H1 (cell line): Measurements from ENCODE around the gene VAPB. TPM values are rescaled to one million over a fixed set of nuclear protein-coding genes. Genes with fewer than 3 reads are reported as not detected.

Experiments
- CTCF ChIA-PET: fragments of 300-600 bp; sonication (Branson Sonifier 250); formaldehyde crosslinking; loops from one replicate; lab custom pipeline; 2021; ENCODE audit not compliant: partially characterized antibody; lab: Charles Lee
- POLR2A ChIA-PET: fragments of 300-600 bp; sonication (Branson Sonifier 250); formaldehyde crosslinking; loops from one replicate; lab custom pipeline; 2021; ENCODE audit warnings: inconsistent platforms; ENCODE audit not compliant: partially characterized antibody; lab: Charles Lee
- DNase-seq, 2 experiments: peaks; one replicate each; pipeline versions ENCODE4 v3.0.0 to v3.0.0-alpha.2; 2010 to 2022; ENCODE audit warnings: low spot score in 2 of 2, low read depth in 1 of 2, mixed read lengths in 1 of 2
- FAIRE-seq: peaks from 2 replicates; lab custom pipeline; 2011; peaks lifted over from hg19 to GRCh38; lab: Jason Lieb, UNC
- H2AFZ ChIP-seq: 2 replicates; pipeline ENCODE4 v1.8.1; 2012; ENCODE audit warnings: low read length, inconsistent platforms
- H2AK5ac ChIP-seq: 2 replicates; pipeline ENCODE4 v1.6.1; 2013; ENCODE audit warnings: low read depth, low read length
- H2BK120ac ChIP-seq: replicated peaks from 2 replicates; pipeline ENCODE3; 2013; ENCODE audit warnings: low read depth, low read length, inconsistent platforms
- H2BK12ac ChIP-seq: 2 replicates; pipeline ENCODE4 v1.6.1; 2013; ENCODE audit warnings: low read depth, low read length
- H2BK15ac ChIP-seq: 2 replicates; pipeline ENCODE4 v1.6.1; 2013; ENCODE audit warnings: low read length
- H2BK20ac ChIP-seq: 2 replicates; pipeline ENCODE4 v1.6.1; 2013; ENCODE audit warnings: low read length
- H2BK5ac ChIP-seq: 2 replicates; pipeline ENCODE4 v1.6.1; 2013; ENCODE audit warnings: low read depth, low read length
- H3K14ac ChIP-seq: 2 replicates; pipeline ENCODE4 v1.6.1; 2013; ENCODE audit warnings: inconsistent platforms; ENCODE audit not compliant: insufficient read length
- H3K18ac ChIP-seq: 2 replicates; pipeline ENCODE4 v1.6.1; 2013; ENCODE audit warnings: low read length; ENCODE audit errors: extremely low read depth
- H3K23ac ChIP-seq: 2 replicates; pipeline ENCODE4 v1.6.1; 2013; ENCODE audit warnings: inconsistent platforms; ENCODE audit not compliant: insufficient read length
- H3K23me2 ChIP-seq: 2 replicates; pipeline ENCODE4 v1.6.1; 2013; ENCODE audit warnings: low read depth, low read length
- H3K27ac ChIP-seq: 2 replicates; pipeline ENCODE4 v1.6.1; 2011; ENCODE audit warnings: low read depth, low read length, inconsistent platforms
- H3K27me3 ChIP-seq, 4 experiments: replicated peaks in 1 of 4; 1 replicate in 1 of 4; 2 replicates in 3 of 4; pipeline versions ENCODE4 v1.6.1 to v1.8.1; 2011 to 2013; ENCODE audit warnings: low read length in 3 of 4, mild to moderate bottlenecking in 3 of 4, inconsistent platforms in 2 of 4, mixed read lengths in 2 of 4, moderate library complexity in 1 of 4; ENCODE audit not compliant: control insufficient read depth in 3 of 4, insufficient read depth in 3 of 4; ENCODE audit errors: extremely low read depth in 1 of 4
- H3K36me3 ChIP-seq, 4 experiments: 2 replicates each; pipeline versions ENCODE4 v1.6.1 to v1.8.1; 2011 to 2013; ENCODE audit warnings: mild to moderate bottlenecking in 4 of 4, low read length in 3 of 4, moderate library complexity in 2 of 4, control low read depth in 1 of 4, inconsistent platforms in 1 of 4; ENCODE audit not compliant: insufficient read depth in 4 of 4, control insufficient read depth in 2 of 4
- H3K4ac ChIP-seq: replicated peaks from 2 replicates; pipeline ENCODE3; 2013; ENCODE audit warnings: low read length, low read depth, mixed read lengths, inconsistent platforms; ENCODE audit not compliant: insufficient read length
- H3K4me1 ChIP-seq, 4 experiments: replicated peaks in 1 of 4; 1 replicate in 1 of 4; 2 replicates in 3 of 4; pipeline versions ENCODE4 v1.6.1 to v1.8.1; 2011 to 2013; ENCODE audit warnings: low read length in 3 of 4, inconsistent platforms in 2 of 4, mixed read lengths in 1 of 4; ENCODE audit not compliant: insufficient read depth in 4 of 4, control insufficient read depth in 3 of 4
- H3K4me2 ChIP-seq, 2 experiments: 2 replicates each; pipeline versions ENCODE4 v1.6.1 to v1.8.1; 2011 to 2013; ENCODE audit warnings: low read depth in 2 of 2, low read length in 2 of 2, control low read depth in 1 of 2, inconsistent platforms in 1 of 2, mild to moderate bottlenecking in 1 of 2; ENCODE audit not compliant: insufficient read depth in 1 of 2
- H3K4me3 ChIP-seq, 4 experiments: fragments of 200-600, 300-600 bp in 1 of 4; sonication (generic), shearing (Covaris generic), sonication (Bioruptor Twin) in 1 of 4; 2 replicates each; pipeline versions ENCODE4 v1.5.1 to v1.8.1; 2011 to 2016; ENCODE audit warnings: low read length in 4 of 4, low read depth in 3 of 4, control low read depth in 2 of 4, inconsistent platforms in 2 of 4, mild to moderate bottlenecking in 2 of 4, mixed read lengths in 1 of 4, moderate library complexity in 1 of 4; ENCODE audit not compliant: insufficient read depth in 2 of 4; ENCODE audit errors: extremely low read depth in 1 of 4
- H3K56ac ChIP-seq: replicated peaks from 2 replicates; pipeline ENCODE3; 2013; ENCODE audit warnings: low read depth, mild to moderate bottlenecking, mixed read lengths, low read length, inconsistent platforms; ENCODE audit not compliant: insufficient read length
- H3K79me1 ChIP-seq: 2 replicates; pipeline ENCODE4 v1.6.1; 2013; ENCODE audit warnings: low read depth, low read length, control low read depth
- H3K79me2 ChIP-seq, 2 experiments: 2 replicates each; pipeline versions ENCODE4 v1.6.1 to v1.8.1; 2012 to 2013; ENCODE audit warnings: low read length in 2 of 2, mild to moderate bottlenecking in 2 of 2, inconsistent platforms in 1 of 2; ENCODE audit not compliant: insufficient read depth in 2 of 2, control insufficient read depth in 1 of 2
- H3K9ac ChIP-seq, 4 experiments: replicated peaks in 1 of 4; 1 replicate in 1 of 4; 2 replicates in 3 of 4; pipeline versions ENCODE4 v1.6.1 to v1.8.1; 2011 to 2013; ENCODE audit warnings: low read depth in 3 of 4, low read length in 3 of 4, control low read depth in 2 of 4, mild to moderate bottlenecking in 2 of 4, moderate library complexity in 2 of 4, inconsistent platforms in 1 of 4; ENCODE audit errors: extremely low read depth in 1 of 4
- H3K9me3 ChIP-seq, 2 experiments: 2 replicates each; pipeline versions ENCODE4 v1.6.1 to v1.8.1; 2012 to 2013; ENCODE audit warnings: mild to moderate bottlenecking in 2 of 2, moderate library complexity in 2 of 2, control low read depth in 1 of 2, inconsistent platforms in 1 of 2, low read depth in 1 of 2, low read length in 1 of 2, mixed read lengths in 1 of 2; ENCODE audit not compliant: insufficient read depth in 2 of 2
- H4K20me1 ChIP-seq, 2 experiments: replicated peaks in 1 of 2; 2 replicates each; pipeline versions ENCODE3 to v1.8.1; 2011 to 2013; ENCODE audit warnings: inconsistent platforms in 2 of 2, low read length in 2 of 2, mild to moderate bottlenecking in 1 of 2; ENCODE audit not compliant: insufficient read depth in 2 of 2, control insufficient read depth in 1 of 2
- H4K5ac ChIP-seq: 2 replicates; pipeline ENCODE4 v1.6.1; 2013; ENCODE audit warnings: low read length, low read depth, mixed read lengths, inconsistent platforms; ENCODE audit not compliant: insufficient read length
- H4K8ac ChIP-seq: 2 replicates; pipeline ENCODE4 v1.8.0; 2013; ENCODE audit warnings: mild to moderate bottlenecking, moderate library complexity, low read length, inconsistent platforms; ENCODE audit not compliant: insufficient read depth; ENCODE audit errors: extremely low read depth
- H4K91ac ChIP-seq: replicated peaks from 2 replicates; pipeline ENCODE3; 2013; ENCODE audit warnings: low read length, mixed read lengths, inconsistent platforms; ENCODE audit not compliant: insufficient read length
- CEBPB ChIP-seq: IDR thresholded peaks from 2 replicates; pipeline ENCODE4 v1.6.1; 2012; ENCODE audit warnings: low read depth, low read length
- SP1 ChIP-seq: IDR thresholded peaks from 2 replicates; pipeline ENCODE4 v1.6.1; 2011; ENCODE audit warnings: low read depth, low read length
- WGBS, 2 experiments: shearing (Covaris generic) in 1 of 2; methylation state at CpG; one replicate each; pipeline versions ENCODE4 v1.1.6 to v1.1.7; 2013 to 2015; ENCODE audit warnings: low lambda C conversion rate in 2 of 2, mixed read lengths in 2 of 2, inconsistent platforms in 1 of 2, low coverage in 1 of 2, missing lambda C conversion rate in 1 of 2; ENCODE audit not compliant: insufficient replicate concordance in 2 of 2, insufficient coverage in 1 of 2, insufficient read length in 1 of 2; ENCODE audit errors: extremely low coverage in 1 of 2, missing lambda C conversion rate in 1 of 2; 5-methylcytosine and 5-hydroxymethylcytosine counted together
- polyA plus RNA-seq, 7 experiments: library from polyadenylated mRNA; depleted of rRNA in 3 of 7; stranded (reverse) in 5 of 7; unstranded in 2 of 7; fragments of >200 nt in 5 of 7; fragments of 200-250 nt in 2 of 7; gene quantifications; 1 replicate in 5 of 7; 2 replicates in 1 of 7; 4 replicates in 1 of 7; pipeline versions ENCODE4 v1.2.1 to v1.2.3, GENCODE V29; 2011 to 2013; ENCODE audit warnings: missing spikeins in 2 of 7, mixed read lengths in 2 of 7
- total RNA-seq: library from RNA; stranded (reverse); fragmentation: NEBNext Ultra II Directional; extraction: Animal tissue kit (Norgen Biotek cat#: 25700); gene quantifications from 2 replicates; pipeline ENCODE4 v1.2.1, GENCODE V29; 2021
- TF ChIP-seq, protein P1 (sequence below): IDR thresholded peaks from 2 replicates; pipeline ENCODE4 v1.6.1; 2012; ENCODE audit warnings: inconsistent platforms

Gene VAPB
- total and polyA plus RNA-seq, 2 of the 8 experiments (the other 6 are each of a cell fraction or from before 2014, with no cell fraction given) = 24.4 to 62.8 TPM

GRCh38 chr20:58417438-58417837, 28.4 kb downstream of the VAPB start:
- Histone ChIP-seq H2AK5ac (no peak overlapping the region), H4K20me1 (peaks cover 0 to 1% of the 10 kb centered on the region in 2 experiments), H3K4me2 (peak overlapping the region in 1 of 2 experiments; percentile 12; a peak in 1 of 4 replicates), H3K36me3 (peaks cover 0 to 11% (median 0%) of the 10 kb centered on the region in 4 experiments; a peak in 2 of 8 replicates), H3K27me3 (no peaks in the 10 kb centered on the region), H3K9ac (no peak overlapping the region), H3K27ac (no peak overlapping the region; the same call in 1 of the 2 replicates), H3K18ac (no peak overlapping the region), H2BK12ac (no peak overlapping the region), H3K23ac (no peak overlapping the region), H4K8ac (no peak overlapping the region), H2BK20ac (no peak overlapping the region), H2BK15ac (no peak overlapping the region), H3K56ac (no peak overlapping the region), H2AFZ (no peak overlapping the region), H2BK5ac (no peak overlapping the region), H3K14ac (no peak overlapping the region), H3K23me2 (no peaks in the 10 kb centered on the region), H3K4ac (no peak overlapping the region), H4K91ac (no peak overlapping the region), H3K4me1 (peaks cover 2 to 17% (median 10%) of the 10 kb centered on the region in 4 experiments; a peak in 5 of 7 replicates), H3K79me1 (peaks cover 5% of the 10 kb centered on the region), H3K4me3 (no peak overlapping the region), H3K79me2 (peaks cover 0 to 50% of the 10 kb centered on the region in 2 experiments; a peak in 2 of 4 replicates), H2BK120ac (no peak overlapping the region), H3K9me3 (peaks cover 3 to 9% of the 10 kb centered on the region in 2 experiments; a peak in 3 of 4 replicates), H4K5ac (no peak overlapping the region)
- no peak for DNase-seq
- ChIA-PET CTCF (interaction anchor here (0.9 kb wide), 1 partner anchor 170 kb away, joined by 3 read pairs; no protein-coding TSS in a partner anchor), POLR2A (interaction anchor here (1.1 kb wide), 1 partner anchor 103 kb away, joined by 3 read pairs; no protein-coding TSS in a partner anchor)
- FAIRE-seq = no peak
- WGBS, 2 experiments = 89% methylated on average over 3 of the region's 3 CpGs; no CpG with 5 or more reads in 1 of the 2 experiments
- TF ChIP-seq SP1 (no peak), CEBPB (no peak)
- TF ChIP-seq, protein P1, sequence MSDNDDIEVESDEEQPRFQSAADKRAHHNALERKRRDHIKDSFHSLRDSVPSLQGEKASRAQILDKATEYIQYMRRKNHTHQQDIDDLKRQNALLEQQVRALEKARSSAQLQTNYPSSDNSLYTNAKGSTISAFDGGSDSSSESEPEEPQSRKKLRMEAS = no peak
